Stimulated activated CD4-positive, alpha-beta T cell treated with anti-CD3 and anti-CD28 coated beads, Interleukin-15, amount 100 ng/mL, for 1 hour (primary cell): ENCODE data around the gene GABBR2.
"Not testable (repeated sequence)": the region's sequence is repeated elsewhere in the genome, so short reads cannot be mapped to it uniquely, and the experiment has no call there.

Experiments
- DNase-seq, 2 donors: peaks; one replicate each; pipeline ENCODE4 v3.0.0-alpha.2; 2020; ENCODE audit warnings: low read depth in 1 of 2, low spot score in 1 of 2

Gene GABBR2

GRCh38 chr9:98485706-98486105 lies 223.0 kb downstream of the GABBR2 start:
- no peak for DNase-seq

DNA sequence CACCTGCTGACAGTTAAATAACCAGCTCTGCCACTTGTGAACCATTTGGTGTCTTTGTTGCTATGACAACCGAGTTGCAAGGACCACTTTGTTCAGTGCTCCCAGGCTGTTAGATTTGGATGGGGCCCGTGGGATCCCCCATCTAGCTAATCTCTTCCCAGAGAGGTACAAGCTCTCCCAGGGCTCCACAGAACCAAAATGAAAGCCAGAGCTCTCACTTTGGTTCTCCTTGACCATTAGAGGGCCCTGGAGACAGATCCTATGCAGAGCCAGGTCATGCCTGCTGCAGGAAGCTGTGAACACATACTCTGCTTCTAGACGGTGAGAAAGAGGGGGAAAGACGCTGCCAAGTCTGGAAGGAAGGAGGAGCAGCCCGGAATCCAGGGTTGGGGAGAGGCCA lies 224.6 kb downstream of the GABBR2 start:
- no peak for DNase-seq

- no peak for DNase-seq
These were observed 226.5 kb downstream of the GABBR2 start for GRCh38 chr9:98482226-98482625.

DNA sequence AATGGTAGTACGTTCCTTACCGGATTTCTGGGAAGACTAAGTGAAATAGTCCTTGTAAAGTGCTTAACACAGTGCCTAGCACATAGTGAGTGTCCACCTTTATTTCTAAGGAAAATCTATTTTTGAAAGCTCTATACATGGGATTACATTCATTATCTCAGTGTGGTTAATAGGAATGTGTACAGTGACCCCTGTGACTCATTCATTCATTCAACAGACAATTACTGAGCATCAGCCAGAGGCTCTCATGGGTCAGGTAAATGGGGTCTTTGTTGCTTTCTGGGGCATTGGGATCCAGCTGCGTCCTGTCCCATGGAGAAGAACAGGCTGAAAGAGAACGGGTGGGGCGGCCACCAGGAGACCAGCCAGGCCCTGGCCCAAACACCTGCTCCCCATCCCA lies 227.1 kb downstream of the GABBR2 start:
- DNase-seq: no peak

DNA sequence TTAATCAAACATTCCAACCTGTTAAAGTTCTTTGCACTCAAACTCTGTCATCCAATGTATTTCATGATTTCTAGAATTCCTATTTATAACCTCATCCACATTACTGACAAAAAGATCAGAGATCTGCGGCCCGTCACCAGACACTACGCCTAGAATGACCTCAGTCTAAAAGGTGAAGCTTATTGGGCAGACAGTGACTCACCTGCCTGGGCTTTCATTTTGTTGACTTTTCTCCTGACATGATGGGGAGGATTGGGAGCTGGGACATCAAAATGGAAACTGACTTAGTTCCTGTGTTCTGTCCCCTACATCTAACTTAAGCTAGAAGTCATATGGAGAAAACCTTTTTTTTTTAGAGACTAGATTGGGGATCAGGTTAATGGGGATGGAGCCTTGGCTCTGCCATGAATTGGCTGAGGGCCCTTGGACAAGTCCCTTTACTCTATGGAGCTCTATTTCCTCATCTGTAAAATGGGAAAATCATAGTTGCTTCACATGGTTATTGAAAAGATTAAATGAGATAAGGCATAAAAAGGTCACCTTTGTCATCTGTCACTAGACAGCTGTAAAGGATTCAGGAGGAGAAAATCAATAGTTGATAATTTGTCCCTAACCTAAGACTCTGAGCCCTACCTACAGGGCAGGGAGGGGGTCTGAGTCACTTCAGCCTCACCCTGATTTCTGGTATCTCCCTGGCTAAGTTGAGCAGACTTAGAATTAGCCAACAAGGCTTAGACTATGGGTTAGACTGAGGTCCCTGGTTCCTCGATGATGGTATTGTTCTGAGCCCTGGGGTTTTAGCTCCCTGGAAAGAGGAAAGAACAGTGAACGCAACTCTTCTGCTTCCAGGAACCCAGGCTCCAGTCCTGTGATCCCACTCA lies 228.5 kb downstream of the GABBR2 start:
- DNase-seq: no peak

GRCh38 chr9:98479449-98479848 lies 229.3 kb downstream of the GABBR2 start:
- DNase-seq: no peak

DNA sequence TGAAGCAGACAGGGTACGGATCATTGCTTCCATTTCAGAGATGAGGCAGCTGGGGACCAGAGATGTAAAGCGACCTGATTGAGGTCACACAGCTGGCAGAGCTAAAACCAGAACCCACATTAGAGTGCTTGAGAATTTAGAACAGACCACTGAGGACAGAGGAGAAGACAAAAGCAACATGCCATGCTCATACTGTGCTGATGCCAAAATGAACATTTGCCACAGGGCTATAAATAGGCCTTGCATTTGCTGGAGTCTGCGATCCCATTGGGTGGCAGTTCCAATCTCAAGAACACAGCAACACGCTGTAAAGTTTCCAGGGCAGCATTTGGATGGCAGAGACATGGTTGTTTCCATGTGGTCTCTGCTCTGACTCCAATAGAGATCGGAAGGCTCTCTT lies 230.9 kb downstream of the GABBR2 start:
- DNase-seq: no peak

DNA sequence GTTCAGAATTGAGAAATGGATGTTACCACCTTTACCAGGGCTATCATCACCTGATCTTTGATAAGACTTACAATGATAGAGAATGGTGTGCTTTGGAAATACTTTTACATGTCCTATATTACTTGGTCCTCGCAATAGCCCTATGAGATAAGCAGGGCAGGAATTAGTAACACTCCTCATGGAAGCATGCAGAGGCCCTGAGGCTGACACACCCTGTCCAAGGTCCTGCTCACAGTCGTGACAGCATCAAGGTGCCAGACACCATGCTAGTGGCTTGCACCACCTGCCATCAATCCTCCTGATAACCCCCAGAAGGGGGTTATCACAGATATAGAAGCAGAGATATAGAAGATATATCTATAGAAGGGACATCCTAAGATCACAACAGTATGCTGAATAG lies 236.5 kb downstream of the GABBR2 start:
- no peak for DNase-seq

DNA sequence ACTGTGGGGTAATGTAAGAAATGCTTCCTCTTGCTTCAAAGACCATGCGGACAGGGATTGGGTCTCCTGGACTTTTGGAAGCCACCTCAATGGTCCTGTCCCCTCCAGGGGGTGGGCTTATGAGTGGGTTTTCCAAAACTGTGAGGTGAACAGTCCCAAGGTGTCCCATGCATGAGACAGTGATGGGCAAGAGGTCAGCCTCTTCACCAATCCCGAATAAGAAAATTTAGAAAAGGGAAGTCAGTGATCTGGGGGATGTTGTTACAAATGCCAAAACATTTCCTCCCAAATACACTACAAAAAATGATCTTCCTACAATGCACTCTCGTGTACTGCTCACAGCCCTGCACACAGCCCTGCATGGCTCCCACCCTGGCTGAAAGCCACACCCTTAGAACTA lies 237.6 kb downstream of the GABBR2 start:
- DNase-seq: no peak

DNA sequence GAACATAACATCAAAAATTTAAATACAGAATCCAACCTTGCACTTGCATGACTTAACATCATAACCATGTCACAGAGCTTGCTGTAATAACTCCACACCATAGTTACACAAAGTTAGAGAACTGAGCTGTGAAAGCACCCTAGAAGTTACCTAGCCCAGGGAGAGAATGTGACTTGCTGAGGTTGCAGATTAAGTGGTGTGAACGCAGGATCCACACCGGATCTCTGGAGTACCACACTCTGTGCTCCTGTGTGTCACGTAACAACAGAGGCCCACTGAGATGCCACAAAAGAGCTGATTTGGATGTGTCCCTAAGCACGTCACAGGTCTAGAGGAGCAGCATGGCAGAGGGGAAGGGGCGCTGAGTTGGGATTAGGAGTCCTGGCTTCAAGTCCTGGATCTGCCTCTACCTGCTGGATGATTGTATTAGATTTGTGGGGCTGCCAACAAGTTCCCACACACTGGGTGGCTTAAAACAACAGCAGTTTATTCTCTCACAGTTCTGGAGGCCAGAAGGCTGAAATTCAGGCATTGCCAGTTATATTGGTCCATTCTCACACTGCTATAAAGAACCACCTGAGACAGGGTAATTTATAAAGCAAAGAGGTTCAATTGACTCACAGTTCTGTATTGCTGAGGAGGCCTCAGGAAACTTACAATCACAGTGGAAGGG lies 240.0 kb downstream of the GABBR2 start:
- no peak for DNase-seq

DNA sequence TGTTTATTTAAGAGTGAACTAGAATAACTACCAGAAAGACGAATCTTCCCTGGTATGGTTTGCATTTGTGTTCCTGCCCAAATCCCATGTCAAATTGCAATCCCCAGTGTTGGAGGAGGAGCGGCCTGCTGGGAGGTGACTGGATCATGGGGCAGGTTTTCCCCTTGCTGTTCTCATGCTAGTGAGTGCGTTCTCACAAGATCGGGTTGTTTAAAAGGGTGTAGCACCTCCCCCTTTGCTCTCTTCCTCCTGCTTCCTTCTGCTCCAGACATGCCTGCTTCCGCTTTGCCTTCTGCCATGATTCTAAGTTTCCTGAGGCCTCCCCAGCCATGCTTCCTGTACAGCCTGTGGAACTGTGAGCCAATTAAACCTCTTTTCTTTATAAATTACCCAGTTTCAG lies 242.9 kb downstream of the GABBR2 start:
- DNase-seq: no peak

GRCh38 chr9:98464156-98464690 lies 244.5 kb downstream of the GABBR2 start:
- DNase-seq: not testable (repeated sequence)

DNA sequence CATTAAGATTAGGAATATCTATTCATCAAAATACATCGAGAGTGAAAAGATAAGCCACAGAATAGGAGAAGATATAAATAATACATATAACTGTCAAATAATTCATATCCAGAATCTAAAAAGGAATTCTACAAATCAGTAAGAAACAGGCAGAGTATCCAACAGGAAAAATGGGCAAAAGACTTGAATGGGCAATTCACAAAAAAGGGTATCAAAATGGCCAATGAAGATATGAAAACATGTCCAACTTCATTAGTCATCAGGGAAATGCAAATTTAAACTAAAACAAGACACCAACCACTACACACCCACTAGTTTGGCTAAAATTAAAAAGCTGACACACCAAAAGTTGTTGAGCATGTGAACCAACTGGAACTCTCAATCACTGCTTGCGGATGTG lies 246.4 kb downstream of the GABBR2 start:
- DNase-seq: no peak

DNA sequence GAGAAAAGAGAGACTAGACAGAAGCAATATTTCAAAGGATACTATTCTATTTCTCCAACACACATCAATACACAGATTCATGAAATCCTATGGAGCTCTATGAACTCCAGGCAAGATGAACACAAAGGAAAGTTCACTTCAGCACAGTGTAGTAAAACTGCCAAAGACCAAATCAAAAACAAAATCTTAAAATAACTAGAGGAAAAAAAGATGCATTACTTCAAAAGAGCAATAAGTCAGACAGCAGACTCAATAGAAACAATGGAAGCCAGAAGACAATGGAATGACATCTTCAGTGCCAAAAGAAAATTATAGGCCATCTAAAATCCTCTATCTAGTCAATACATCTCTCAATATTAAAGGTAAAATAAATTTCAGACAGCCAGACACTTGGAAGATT lies 248.0 kb downstream of the GABBR2 start:
- no peak for DNase-seq

GRCh38 chr9:98457726-98458370 lies 250.9 kb downstream of the GABBR2 start:
- DNase-seq: no peak

DNA sequence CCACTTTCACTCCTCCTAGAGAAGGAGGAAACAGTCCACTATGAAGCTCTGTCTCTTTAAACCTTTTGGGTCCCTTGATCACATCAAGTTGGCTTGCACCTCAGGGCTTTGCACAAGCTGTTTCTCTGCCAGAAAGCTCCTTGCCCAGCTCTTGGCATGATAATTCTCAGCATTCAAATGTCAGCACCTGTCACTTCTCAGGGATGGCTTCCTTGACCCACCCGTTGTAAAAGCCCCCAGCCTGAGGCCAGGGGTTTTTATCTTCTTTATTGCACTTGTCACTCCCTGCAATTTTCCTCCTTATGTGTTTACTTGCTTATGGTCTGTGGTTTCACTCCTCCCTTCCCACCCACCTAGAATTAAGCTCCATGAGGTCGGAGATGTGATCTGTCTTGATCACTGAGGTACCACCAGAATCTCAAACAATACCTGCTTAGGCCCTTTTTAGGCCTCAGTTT lies 252.6 kb downstream of the GABBR2 start:
- DNase-seq: no peak

- DNase-seq: no peak
These were observed 253.2 kb downstream of the GABBR2 start for GRCh38 chr9:98455256-98456155.

DNA sequence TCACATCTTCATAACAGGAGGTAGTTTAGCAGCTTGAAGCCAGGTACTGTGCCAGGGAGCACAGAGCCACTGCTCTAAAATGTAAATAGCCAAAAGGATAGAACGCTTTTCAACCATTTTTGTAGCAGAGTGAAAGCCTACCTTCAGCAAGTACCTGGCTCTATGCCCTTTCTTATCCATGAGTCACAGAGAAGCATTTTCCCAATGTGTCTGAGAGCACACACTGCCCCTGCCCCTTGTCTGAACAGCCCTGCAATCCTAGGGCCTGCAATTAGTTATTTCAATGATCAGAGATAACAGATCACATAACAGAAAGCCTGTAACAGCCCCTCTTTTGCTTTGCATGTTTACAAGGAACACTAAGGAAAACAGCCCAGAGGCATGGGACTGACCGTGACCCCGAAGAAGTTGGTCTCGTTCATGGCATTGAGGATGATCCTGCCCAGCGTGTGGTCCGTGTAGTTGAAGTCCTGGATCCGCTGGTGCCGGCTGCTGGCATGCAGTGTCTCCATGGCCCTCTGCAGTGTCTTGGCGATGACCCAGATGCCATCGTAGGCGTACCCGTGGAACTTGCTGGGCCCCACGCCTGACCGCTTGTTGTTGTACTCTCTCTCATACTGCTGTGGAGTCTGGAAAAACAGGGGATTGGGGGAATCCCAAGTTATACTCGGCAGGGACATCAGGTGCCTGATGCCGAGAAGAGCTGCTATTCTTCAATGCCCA lies 255.0 kb downstream of the GABBR2 start:
- DNase-seq: no peak

DNA sequence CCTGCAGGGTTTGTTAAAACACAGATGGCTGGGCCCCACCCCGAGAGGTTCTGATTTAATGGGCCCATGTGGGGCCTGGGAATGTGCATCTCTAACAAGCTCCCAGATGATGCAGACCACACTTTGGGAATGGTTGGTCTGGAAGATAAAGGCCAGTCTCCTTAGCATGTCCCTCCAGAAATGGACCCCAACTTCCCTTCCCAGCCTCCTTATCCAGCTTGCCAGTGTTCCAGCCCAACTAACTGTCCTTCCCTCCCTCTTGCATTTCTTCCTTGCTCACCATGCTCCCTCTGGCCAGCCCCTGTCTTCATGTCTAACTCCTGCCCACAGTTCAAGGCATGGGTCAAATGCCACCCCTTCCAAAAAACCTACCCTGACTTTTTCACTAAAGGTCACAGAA lies 257.2 kb downstream of the GABBR2 start:
- no peak for DNase-seq

DNA sequence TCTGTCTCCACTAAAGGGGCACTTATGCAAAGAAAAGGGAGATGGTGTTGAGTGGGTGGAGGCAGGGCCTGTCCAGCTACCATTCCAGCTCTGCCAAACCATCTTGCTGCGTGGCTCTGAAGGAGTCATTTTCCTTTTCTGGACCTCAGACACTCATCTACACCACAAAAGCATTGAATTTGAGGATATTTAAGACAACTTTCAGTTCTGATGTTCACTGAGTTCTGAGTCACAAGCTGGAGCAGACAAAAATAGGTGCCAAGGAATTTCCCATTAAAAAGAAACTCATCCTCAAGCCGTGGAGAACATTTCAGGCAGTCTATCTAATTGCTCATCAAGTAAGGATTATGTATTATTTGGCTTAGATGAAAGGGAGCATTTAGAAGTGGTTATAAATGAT lies 258.2 kb downstream of the GABBR2 start:
- DNase-seq: no peak
